SK-N-SH (cell line): ENCODE results near the gene CHAF1A.

ENCODE experiments used
- CTCF ChIP-seq: fragments of 200-600 bp; sonication (generic); IDR thresholded peaks from 2 replicates; pipeline ENCODE4 v1.6.1; 2017; ENCODE audit warnings: antibody characterized with exemption, mild to moderate bottlenecking, moderate library complexity
- EP300 ChIP-seq, 2 experiments: IDR thresholded peaks; 2 replicates each; pipeline versions ENCODE4 v1.4.0 to v1.6.1; 2012; ENCODE audit warnings: borderline replicate concordance in 1 of 2, low read depth in 1 of 2, low read length in 1 of 2
- EZH2phosphoT487 ChIP-seq: fragments of 200-600 bp; sonication (generic); IDR thresholded peaks from 2 replicates; pipeline ENCODE4 v1.6.1; 2017; ENCODE audit warnings: low read depth, mixed run types, mild to moderate bottlenecking, antibody characterized with exemption, moderate library complexity, borderline replicate concordance
- FOXM1 ChIP-seq: IDR thresholded peaks from 2 replicates; pipeline ENCODE4 v1.4.0; 2012; ENCODE audit warnings: low read depth, mild to moderate bottlenecking
- IRF3 ChIP-seq: fragments of 150-350 bp; IDR thresholded peaks from 2 replicates; pipeline ENCODE4 v1.6.1; 2016; ENCODE audit warnings: mild to moderate bottlenecking, low read depth, low read length
- MAX ChIP-seq: IDR thresholded peaks from 2 replicates; pipeline ENCODE4 v1.4.0; 2012; ENCODE audit warnings: low read depth
- REST ChIP-seq: IDR thresholded peaks from 2 replicates; pipeline ENCODE4 v1.6.1; 2012; ENCODE audit warnings: mild to moderate bottlenecking, low read depth, low read length, moderate library complexity
- RFX5 ChIP-seq: IDR thresholded peaks from 2 replicates; pipeline ENCODE4 v1.6.1; 2012; ENCODE audit warnings: mild to moderate bottlenecking, improper control_type of control experiment, low read length
- SIN3A ChIP-seq: IDR thresholded peaks from 2 replicates; pipeline ENCODE4 v1.6.1; 2012; ENCODE audit warnings: low read depth, mild to moderate bottlenecking, low read length, moderate library complexity, borderline replicate concordance
- TAF1 ChIP-seq: IDR thresholded peaks from 2 replicates; pipeline ENCODE4 v1.6.1; 2012; ENCODE audit warnings: low read depth, mild to moderate bottlenecking, low read length, moderate library complexity, borderline replicate concordance
- TEAD4 ChIP-seq: IDR thresholded peaks from 2 replicates; pipeline ENCODE4 v1.4.0; 2012; ENCODE audit warnings: mild to moderate bottlenecking, borderline replicate concordance; ENCODE audit not compliant: insufficient read depth
- YY1 ChIP-seq: IDR thresholded peaks from 2 replicates; pipeline ENCODE4 v1.4.0; 2012; ENCODE audit warnings: low read depth, mild to moderate bottlenecking

GRCh38 chr19:4367336-4367723 lies 35.1 kb upstream of the CHAF1A start:
- no peak for TF ChIP-seq TAF1
- TF ChIP-seq REST = no peak
- TF ChIP-seq RFX5 = no peak
- no peak for TF ChIP-seq CTCF
- no peak for TF ChIP-seq TEAD4
- no peak for TF ChIP-seq MAX
- TF ChIP-seq EZH2phosphoT487 = no peak
- TF ChIP-seq IRF3 = no peak
- TF ChIP-seq YY1 = no peak
- TF ChIP-seq SIN3A = no peak
- TF ChIP-seq EP300 (IDR thresholded peaks at IDR 0.05; ENCODE audit: borderline replicate concordance in 1 of 2, low read depth in 1 of 2, low read length in 1 of 2) = no peak
- no peak for TF ChIP-seq FOXM1
